Measurements from ENCODE around the gene ADAMTSL1.

The ADAMTSL1 gene

GRCh38 chr9:18660001-18660400 lies 186.0 kb downstream of the ADAMTSL1 start:
- DNase-seq (ENCODE audit: low read depth): no peak

- no peak for DNase-seq (ENCODE audit: low read depth)
Observed at GRCh38 chr9:18662320-18662719, 188.4 kb downstream of the ADAMTSL1 start.

- DNase-seq (ENCODE audit: low read depth): no peak
Observed at GRCh38 chr9:18665947-18666346, 192.0 kb downstream of the ADAMTSL1 start.

- no peak for DNase-seq (ENCODE audit: low read depth)
Observed at GRCh38 chr9:18666348-18666747, 192.4 kb downstream of the ADAMTSL1 start.

GRCh38 chr9:18666986-18667772 lies 193.2 kb downstream of the ADAMTSL1 start:
- no peak for DNase-seq (ENCODE audit: low read depth)

GRCh38 chr9:18668944-18669343 lies 195.0 kb downstream of the ADAMTSL1 start:
- DNase-seq (ENCODE audit: low read depth): no peak

- DNase-seq (ENCODE audit: low read depth): no peak
Observed at GRCh38 chr9:18672706-18673105, 198.8 kb downstream of the ADAMTSL1 start.

- no peak for DNase-seq (ENCODE audit: low read depth)
Observed at GRCh38 chr9:18673179-18673578, 199.2 kb downstream of the ADAMTSL1 start.

- DNase-seq (ENCODE audit: low read depth): no peak
Observed at GRCh38 chr9:18675332-18675731, 201.4 kb downstream of the ADAMTSL1 start.

GRCh38 chr9:18675973-18676372 lies 202.0 kb downstream of the ADAMTSL1 start:
- DNase-seq (ENCODE audit: low read depth): no peak

- no peak for DNase-seq (ENCODE audit: low read depth)
Observed at GRCh38 chr9:18676525-18676924, 202.6 kb downstream of the ADAMTSL1 start.

- DNase-seq (ENCODE audit: low read depth): no peak
Observed at GRCh38 chr9:18678821-18679590, 205.1 kb downstream of the ADAMTSL1 start.

GRCh38 chr9:18682907-18683306 lies 209.0 kb downstream of the ADAMTSL1 start:
- DNase-seq (ENCODE audit: low read depth): no peak

GRCh38 chr9:18683312-18683711 lies 209.4 kb downstream of the ADAMTSL1 start:
- no peak for DNase-seq (ENCODE audit: low read depth)

GRCh38 chr9:18683851-18684250 lies 209.9 kb downstream of the ADAMTSL1 start:
- no peak for DNase-seq (ENCODE audit: low read depth)

- DNase-seq (ENCODE audit: low read depth): no peak
Observed at GRCh38 chr9:18684593-18685317, 210.8 kb downstream of the ADAMTSL1 start.

GRCh38 chr9:18688581-18689565 lies 214.9 kb downstream of the ADAMTSL1 start:
- DNase-seq (ENCODE audit: low read depth): no peak

- no peak for DNase-seq (ENCODE audit: low read depth)
Observed at GRCh38 chr9:18689921-18690320, 216.0 kb downstream of the ADAMTSL1 start.

- DNase-seq (ENCODE audit: low read depth): no peak
Observed at GRCh38 chr9:18692268-18692667, 218.3 kb downstream of the ADAMTSL1 start.

- no peak for DNase-seq (ENCODE audit: low read depth)
Observed at GRCh38 chr9:18692962-18693361, 219.0 kb downstream of the ADAMTSL1 start.

GRCh38 chr9:18694959-18695668 lies 221.2 kb downstream of the ADAMTSL1 start:
- DNase-seq (ENCODE audit: low read depth): no peak
